HG03457 (cell line): Measurements from ENCODE around the gene PEAK1.
"Not testable (repeated sequence)": the region's sequence is repeated elsewhere in the genome, so short reads cannot be mapped to it uniquely, and the experiment has no call there.

Experiments
- ATAC-seq: cut with Tn5 transposase; IDR thresholded peaks from one replicate; pipeline ENCODE4 v1.9.1; 2021; ENCODE audit warnings: moderate number of reproducible peaks; ENCODE audit not compliant: unreplicated experiment

PEAK1 gene

DNA sequence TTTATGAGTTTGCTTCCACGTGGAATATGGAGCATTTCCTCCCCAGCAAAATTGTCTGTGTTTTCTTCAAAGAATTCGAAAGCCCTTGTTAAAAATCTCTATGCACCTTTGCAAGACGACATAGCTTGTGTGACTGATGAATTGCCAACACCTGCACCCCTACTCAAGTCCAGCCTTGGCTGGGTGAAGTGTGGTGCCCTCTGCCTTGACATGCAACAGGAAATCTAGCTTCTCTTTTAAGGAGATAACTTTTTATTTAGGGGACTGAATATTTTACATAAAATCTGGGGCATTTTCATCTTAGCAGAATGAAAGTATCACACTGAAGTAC, 1.4 kb upstream of the PEAK1 start:
- ATAC-seq: no peak

DNA sequence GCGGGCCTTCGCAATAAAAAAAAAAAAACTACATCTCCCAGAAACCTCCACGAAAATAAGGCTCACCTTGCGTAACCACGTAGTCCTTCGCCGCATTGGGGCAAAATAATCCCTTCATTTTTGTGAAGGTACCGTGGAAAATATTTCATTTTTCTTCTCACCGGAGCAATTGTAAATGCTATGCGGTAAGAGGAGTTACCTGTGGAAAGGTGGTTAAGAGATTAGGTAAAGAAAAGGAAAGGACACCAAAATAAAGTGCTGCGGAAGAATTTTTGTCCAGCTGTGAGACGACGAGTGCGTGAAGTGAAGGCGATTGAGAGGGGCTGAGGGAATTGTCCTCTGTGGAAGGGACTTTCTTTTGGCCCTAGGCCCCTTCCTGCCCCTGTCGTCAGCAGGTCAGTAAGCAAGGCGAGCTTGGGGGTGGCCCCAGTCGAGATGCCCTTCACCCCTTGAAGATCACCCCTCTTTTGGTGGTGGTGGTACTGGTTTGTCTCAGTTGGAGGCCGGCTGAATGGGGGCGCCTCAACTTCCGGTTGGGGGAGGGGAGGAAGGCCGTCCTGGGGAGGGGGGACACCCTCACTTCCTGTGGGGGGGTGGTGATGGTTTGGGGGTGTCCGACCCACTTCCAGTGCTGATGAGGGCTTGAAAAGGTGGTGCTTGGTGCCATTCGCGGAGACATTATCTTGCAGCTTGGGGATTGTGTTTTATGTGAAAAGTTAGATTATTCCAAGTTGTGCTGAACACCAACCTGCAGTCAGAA, 886 bp upstream of the PEAK1 start, which contains the start of gene HMG20A:
Gene HMG20A, plus strand, starts transcription at position 279 of the 760 bp plus-strand sequence. CDS start 37,520 bp downstream, outside the sequence.
- ATAC-seq: peak; percentile 21

DNA sequence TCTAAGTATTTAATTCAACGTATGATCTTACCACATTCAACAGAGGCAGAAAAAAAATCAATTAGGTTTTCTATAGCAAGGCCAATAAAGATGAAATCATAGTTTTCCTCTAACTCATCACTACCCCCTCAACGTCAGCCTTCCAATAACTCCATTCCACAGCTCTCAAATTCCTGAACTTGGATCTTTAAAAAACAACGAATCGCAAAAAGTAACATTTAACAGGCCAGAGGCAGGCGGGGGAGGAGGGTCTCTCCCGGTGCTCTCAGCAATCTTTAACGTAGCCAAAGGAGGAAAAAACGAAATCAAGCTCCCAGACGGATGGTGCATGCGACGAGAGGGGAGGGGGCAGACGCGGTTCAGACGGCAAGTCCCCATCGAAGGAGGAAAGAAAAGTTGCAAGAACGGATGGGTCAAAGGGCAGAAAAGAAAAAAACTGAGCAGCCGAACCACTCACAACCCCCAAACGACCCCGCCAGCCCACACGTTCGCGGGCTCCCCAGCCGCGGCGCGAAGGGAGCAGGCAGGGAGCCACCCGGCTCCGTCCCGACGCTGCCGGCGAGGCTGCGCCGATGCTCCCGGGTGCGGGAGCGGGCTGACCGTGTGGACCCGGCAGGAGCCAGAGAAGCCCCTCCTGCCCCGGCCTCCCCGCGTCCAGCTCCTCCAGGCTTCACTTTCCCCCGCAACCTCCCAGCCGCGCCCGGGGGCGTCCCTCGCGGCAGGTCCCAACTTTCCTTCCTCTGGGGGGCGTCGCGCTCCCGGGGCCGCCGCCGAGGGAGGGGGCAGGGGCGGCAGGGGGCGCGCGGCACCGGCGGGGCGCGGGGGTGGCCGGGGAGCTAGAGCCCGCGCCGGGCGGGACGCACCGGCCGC, 703 bp downstream of the PEAK1 start:
- ATAC-seq: peak; percentile 16

DNA sequence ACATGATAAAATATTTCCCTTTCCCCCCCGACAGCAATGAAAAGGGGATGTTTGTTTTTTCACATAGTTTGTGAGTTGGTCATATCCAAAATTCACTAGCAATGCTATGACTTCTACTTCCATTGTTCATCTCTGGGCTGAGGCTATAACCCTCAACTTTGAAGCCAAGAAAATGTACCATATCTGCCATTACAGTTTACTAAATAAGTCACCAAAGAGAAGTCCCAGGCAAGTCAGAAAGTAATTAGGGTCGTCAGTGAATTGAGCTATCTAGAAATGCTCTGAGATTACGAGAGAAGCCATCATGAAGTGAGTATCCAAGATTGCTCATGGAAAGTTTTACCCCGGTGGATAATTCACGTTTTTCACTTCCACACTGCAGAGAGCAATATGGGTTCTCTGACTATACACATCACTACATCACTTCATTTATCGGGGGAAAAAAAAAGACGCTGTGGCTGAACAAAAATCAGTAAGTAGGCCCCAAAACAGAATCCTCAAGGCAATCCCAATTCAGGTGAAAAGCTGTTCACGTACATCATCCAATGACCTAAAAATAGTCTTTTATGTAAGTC, 1.4 kb downstream of the PEAK1 start:
- ATAC-seq: no peak

DNA sequence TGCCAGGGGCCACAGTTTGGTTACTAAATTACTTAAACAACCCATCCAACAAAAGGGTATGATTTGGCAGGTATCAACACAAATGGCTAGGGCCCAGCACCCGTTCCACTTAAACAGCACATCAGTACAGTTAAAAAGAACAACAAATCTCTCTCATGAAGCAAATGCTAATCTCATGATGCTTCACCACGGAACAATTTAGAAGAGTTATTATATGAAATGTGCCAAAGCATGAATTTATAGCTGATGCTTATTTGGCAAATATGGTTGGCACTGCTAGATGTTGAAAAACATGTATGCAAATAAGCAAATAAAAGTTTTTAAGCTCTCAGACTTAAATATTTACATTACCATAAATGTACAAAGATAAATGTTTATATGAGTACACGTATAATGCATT, 2.3 kb downstream of the PEAK1 start:
- ATAC-seq: no peak

DNA sequence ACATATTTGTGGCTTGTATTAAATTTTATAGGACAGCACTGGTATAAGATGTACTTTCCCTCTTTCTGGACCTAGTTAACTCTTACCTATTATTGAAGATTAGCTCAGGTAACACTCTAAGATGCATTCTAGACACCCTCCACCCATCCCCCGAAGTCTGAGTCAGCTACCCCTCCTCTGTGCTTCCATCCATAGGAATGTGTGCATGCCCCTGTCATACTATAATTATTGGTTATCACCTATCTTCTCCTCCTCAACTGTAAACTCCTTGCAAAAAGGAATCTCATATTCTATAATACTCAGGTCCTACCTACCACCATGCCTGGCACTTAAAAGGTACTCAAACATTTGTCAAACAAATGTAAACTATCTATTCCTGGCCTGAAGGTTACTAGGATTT, 3.0 kb downstream of the PEAK1 start:
- no peak for ATAC-seq

DNA sequence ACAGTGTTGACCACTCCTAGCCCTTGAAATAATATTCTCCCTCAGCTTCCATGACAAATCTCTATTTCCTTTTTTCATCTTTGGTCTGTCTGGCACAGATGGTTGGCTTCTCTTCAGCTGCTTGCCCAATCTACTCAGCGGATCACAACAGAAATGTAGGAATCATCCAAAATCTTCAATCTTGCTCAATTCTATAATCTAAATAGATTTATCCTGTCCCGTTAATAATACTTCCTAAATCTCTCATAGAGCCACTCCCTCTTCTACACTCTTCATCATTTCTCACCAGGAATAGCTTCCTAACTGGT, 3.8 kb downstream of the PEAK1 start:
- no peak for ATAC-seq

DNA sequence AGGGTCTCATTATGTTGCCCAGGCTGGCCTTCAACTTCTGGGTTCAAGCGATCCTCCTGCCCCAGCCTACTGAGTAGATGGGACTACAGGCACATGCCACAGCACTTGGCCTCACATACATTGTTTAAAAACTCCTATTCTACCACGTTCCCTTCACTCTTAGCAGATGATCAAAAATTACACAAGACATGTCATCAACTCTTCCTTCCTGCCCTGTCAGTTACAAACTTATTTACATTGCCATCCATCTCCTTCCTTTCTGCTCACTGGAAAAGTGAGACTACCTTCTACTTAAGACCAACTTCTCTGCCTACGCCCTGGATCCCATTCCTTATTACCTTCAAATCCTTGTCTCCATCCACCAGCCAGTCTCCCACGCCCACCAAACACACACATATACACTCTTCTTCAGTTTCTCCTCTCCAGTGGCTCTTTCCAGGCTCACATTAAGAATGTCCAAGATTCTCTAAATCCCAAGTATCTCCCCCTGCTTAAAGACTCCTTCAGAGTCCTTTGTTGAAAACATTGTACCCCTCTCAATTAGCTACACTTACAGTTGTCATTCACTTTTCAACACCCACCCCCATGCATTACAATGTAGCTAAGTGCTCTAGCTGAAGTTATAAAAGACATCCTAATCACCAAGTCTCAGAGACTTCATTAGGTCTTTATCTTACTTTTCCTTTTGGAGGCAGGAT, 4.3 kb downstream of the PEAK1 start:
- no peak for ATAC-seq

DNA sequence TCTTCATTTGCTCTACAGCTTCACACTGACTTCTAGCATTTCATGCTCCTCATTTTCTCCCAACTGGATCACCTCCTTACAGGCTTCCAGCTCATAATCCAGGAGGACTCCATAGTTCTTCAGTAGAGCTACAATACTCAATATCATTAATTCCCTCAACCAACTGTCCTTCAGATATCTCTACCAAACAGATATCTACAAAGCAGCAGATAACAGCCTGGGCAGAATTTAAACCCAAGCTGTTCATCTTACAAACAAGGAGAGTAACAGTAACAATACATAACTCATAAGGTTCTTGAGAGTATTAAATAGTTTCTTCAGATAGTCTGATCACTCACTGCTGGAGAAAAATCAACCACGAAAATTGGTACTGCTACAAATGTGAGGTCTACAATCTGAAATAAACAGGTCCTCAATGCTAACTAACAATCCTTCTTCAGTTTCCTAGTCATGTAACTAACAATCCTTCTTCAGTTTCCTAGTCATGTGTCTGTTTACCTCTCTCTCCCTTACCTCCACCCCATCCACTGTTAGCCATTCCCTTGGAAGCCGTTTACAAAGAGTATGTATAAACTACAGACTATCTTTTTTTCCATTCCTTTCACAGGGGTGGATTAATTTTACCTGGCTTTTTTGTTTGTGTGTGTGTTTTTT, 5.0 kb downstream of the PEAK1 start:
- ATAC-seq: no peak

DNA sequence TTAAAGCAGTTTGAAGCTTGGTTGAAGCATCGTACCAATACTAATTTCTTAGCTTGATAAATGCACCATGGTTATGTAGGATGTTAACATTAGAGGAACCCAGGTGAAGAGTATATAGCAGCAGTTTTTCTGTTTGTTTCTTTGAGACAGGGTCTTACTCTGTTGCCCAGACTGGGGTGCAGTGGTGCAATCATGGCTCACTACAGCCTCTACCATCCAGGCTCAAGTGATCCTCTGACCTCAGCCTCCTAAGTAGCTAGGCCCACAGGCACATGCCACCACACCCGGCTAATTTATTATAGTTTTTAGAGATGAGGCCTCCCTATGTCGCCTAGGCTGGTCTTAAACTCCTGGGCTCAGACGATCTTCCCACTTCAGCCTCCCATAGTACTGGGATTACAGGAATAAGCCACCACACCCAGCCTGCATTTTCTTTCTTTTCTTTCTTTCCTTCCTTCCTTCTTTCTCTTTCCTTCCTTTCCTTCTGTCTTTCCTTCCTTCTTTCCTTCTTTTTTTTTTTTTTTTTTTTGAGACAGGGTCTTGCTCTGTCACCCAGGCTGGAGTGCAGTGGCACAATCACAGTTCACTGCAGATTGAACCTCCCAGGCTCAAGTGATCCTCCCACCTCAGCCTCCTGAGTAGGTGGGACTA, 6.1 kb downstream of the PEAK1 start:
- ATAC-seq: no peak

DNA sequence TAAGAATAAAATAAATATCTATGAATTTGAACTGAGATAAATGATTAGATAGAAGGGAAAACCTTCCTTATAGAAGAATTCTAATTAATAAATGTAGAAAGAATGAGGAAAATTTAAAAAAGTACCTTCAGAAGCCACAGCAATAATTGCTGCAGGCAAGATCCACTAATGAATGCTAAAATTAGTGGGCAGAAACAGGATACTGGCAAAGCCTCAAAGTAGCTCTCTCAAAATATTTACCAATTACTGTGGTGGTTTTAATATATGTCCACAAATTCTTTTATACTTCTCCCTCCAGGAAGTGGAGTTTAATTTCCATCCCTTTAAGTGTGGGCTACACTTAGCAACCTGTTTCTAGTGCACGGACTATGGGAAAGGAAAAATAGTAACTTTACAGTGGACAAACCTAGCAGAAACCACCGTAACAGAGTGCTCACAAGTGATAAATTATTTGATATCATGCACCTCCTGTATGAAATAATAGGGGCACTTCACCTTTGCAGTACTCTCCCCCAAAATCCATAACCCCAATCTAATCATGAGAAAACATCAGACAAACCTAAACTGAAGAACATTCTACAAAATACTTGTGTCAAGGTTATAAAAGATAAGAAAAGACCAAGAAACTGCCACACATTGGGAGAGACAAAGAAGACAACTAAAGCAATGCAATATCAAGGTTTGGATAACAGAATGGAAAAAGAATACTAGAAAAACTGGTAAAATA, 6.8 kb downstream of the PEAK1 start:
- ATAC-seq: no peak

DNA sequence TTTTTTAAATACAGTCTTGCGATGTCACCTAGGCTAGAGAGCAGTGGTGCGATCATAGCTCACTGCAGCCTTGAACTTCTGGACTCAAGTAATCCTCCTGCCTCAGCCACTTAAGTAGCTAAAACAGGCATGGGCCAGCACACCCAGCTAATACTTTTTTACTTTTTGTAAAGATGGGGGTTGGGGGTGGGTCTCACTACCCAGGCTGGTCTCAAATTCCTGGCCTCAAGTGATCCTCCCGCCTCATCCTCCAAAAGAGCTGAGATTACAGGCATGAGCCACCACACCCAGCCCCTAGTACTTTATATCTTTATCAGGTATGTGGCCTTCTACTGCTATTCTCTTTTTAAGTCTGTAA, 8.3 kb downstream of the PEAK1 start:
- no peak for ATAC-seq

DNA sequence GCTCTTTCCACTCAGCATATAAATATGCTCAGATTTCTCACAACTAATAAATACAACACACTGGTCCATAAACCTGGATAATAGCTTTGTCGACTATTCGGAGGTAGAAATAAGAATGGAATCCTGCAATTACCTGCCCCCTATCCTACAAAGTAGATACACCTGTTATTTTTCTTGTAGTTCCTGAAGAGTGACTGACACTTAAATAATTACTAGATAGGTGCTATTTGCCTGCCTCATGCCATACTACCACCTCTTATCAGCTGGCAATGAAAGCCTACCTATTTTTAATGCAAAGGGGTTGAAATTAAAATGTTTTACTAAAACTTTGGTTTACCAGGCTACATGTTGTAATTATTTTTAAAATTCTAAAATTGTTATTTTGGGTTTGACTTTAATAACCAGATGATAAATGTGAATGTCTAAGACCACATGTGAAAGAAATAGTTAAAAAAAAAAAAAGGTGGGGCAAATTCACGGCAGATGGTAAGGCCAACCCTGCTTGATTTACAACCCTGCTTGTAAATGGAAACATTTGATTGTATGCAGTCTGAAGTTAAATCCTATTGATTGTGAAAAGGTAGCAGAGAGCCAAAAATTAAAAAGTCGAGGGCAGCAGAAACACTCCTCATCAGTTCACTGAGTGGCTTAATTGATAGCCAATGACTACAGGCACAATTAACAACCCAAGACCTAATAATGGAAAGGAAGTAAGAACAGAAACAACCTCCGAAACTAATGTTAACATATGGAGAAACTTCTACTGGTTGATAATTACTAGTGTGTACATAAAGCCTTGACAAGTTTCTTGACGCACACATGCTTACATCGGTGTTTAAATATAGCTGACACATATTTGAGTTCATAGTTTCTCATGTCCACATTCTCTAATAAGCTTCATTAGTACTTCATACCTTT, 8.9 kb downstream of the PEAK1 start:
- no peak for ATAC-seq

DNA sequence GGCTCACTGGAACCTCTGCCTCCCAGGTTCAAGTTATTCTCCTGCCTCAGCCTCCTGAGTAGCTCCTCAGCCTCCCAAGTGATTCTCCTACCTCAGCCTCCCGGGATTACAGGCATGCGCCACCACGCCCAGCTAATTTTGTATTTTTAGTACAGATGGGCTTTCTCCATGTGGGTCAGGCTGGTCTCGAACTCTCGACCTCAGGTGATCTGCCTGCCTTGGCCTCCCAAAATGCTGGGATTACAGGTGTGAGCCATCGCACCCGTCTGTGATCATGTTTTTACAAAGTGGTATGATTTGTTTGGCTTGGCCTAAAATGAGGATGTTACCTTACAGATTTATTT, 9.8 kb downstream of the PEAK1 start:
- ATAC-seq: not testable (repeated sequence)

DNA sequence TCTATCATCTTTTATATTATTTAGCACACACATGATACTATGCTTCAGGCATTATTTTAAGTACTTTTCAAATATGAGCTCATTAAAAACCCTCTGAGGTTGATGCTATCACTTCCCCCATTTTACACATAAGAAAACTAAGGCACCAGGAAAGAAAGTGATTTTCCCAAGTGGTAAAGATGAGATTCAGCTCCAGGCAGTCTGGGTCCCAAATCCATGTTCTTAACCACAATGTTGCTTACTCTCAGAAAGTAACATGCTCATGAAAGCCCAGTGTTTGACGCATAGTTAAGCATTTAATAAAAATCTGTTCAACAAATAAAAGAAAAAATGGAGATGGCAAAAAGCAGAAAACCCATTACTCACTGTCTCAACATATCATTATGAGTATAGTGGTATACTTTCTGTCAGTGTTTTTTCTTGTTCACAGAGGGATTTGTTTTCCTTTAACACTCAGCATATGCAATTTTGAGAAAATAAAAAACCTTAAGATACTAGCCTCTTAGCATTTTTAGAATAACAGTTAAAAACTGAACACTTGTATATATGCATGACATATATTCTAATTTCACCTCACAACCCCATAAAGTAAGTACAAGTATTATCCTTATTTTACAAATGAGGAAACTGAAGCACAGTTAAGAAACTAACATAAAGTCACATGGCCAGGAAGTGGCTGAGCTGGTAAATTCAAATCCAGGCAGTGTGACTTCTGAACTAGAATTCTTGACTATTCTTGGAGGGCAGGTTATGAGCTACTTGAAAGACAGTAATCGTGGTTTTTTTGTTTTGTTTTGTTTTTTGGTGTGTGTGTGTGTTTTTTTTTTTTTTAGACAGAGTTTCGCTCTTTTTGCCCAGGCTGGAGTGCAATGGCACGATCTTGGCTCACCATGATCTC, 10.4 kb downstream of the PEAK1 start:
- peak; percentile 61 for ATAC-seq

DNA sequence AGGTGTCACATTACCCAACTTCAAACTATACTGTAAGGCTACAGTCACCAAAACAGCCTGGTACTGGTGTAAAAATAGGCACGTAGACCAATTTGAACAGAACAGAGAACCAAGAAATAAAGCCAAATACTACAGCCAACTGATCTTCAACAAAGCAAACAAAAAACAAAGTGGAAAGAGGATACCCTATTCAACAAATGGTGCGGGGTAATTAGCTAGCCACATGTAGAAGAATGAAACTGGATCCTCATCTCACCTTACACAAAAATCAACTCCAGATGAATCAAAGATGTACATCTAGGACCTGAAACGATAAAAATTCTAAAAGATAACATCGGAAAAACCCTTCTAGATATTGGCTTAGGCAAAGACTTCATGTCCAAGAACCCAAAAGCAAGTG, 13.1 kb downstream of the PEAK1 start:
- ATAC-seq: no peak

DNA sequence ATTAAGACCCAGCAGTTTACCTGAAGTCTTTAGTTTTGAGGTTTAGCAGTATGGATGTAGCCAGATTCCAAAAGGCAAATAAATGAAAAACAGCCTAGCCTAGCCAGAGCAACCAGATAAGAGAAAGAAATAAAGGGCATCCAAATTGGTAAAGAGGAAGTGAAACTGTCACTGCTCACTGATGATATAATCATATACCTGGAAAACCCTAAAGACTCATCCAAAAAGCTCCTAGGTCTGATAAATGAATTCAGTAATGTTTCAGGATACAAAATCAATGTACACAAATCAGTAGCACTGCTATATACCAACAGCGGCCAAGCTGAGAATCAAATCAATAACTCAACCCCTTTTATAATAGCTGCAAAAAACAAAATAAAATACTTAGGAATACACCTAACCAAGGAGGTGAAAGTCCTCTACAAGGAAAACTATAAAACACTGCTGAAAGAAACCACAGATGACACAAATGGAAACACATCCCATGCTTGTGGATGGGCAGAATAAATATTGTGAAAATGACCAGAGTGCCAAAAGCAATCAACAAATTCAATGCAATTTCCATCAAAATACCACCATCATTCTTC, 13.6 kb downstream of the PEAK1 start:
- ATAC-seq: not testable (repeated sequence)
